ENCODE measurements around the gene TMEM179.

TMEM179 gene

GRCh38 chr14:104556256-104557021, 48.1 kb downstream of the TMEM179 start:
- no peak for ATAC-seq
- TF ChIP-seq OSR1 (CRISPR knock-in tag; IDR thresholded peaks at IDR 0.05), result no peak
- TF ChIP-seq CSRNP3 (CRISPR knock-in tag; IDR thresholded peaks at IDR 0.05), result no peak
- TF ChIP-seq POU6F1 (CRISPR knock-in tag; IDR thresholded peaks at IDR 0.05; ENCODE audit: borderline replicate concordance, low read depth), result no peak
- no peak for TF ChIP-seq CSDC2 (CRISPR knock-in tag; IDR thresholded peaks at IDR 0.05)
- TF ChIP-seq ZFP3 (CRISPR knock-in tag; IDR thresholded peaks at IDR 0.05), result no peak
- TF ChIP-seq RARB (CRISPR knock-in tag; IDR thresholded peaks at IDR 0.05), result no peak
- TF ChIP-seq TOX (CRISPR knock-in tag; IDR thresholded peaks at IDR 0.05; ENCODE audit: borderline replicate concordance), result no peak
- TF ChIP-seq GLIS3 (CRISPR knock-in tag; IDR thresholded peaks at IDR 0.05), result no peak
- no peak for TF ChIP-seq ZNF8 (CRISPR knock-in tag; IDR thresholded peaks at IDR 0.05)
- no peak for TF ChIP-seq ZC3H10 (CRISPR knock-in tag; IDR thresholded peaks at IDR 0.05)
- TF ChIP-seq ZFP30 (CRISPR knock-in tag; IDR thresholded peaks at IDR 0.05), result no peak

GRCh38 chr14:104555430-104556255, 48.9 kb downstream of the TMEM179 start:
- no peak for ATAC-seq
- TF ChIP-seq ZNF70 (CRISPR knock-in tag; IDR thresholded peaks at IDR 0.05), result no peak
- no peak for TF ChIP-seq BACH2 (CRISPR knock-in tag; IDR thresholded peaks at IDR 0.05; ENCODE audit: borderline replicate concordance)
- TF ChIP-seq ZFP3 (CRISPR knock-in tag; IDR thresholded peaks at IDR 0.05), result no peak
- TF ChIP-seq PATZ1 (CRISPR knock-in tag; IDR thresholded peaks at IDR 0.05; ENCODE audit: borderline replicate concordance), result no peak
- no peak for TF ChIP-seq CSDC2 (CRISPR knock-in tag; IDR thresholded peaks at IDR 0.05)
- TF ChIP-seq ARNTL (CRISPR knock-in tag; IDR thresholded peaks at IDR 0.05; ENCODE audit: borderline replicate concordance, low read depth), result no peak
- TF ChIP-seq ZFP30 (CRISPR knock-in tag; IDR thresholded peaks at IDR 0.05), result no peak
- no peak for TF ChIP-seq PPARA (CRISPR knock-in tag; IDR thresholded peaks at IDR 0.05; ENCODE audit: borderline replicate concordance)
- no peak for TF ChIP-seq ZNF8 (CRISPR knock-in tag; IDR thresholded peaks at IDR 0.05)
- no peak for TF ChIP-seq GLIS3 (CRISPR knock-in tag; IDR thresholded peaks at IDR 0.05)
- no peak for TF ChIP-seq TSHZ2 (CRISPR knock-in tag; IDR thresholded peaks at IDR 0.05)
- TF ChIP-seq SNAI2 (CRISPR knock-in tag; IDR thresholded peaks at IDR 0.05), result no peak
- TF ChIP-seq TCF4 (CRISPR knock-in tag; IDR thresholded peaks at IDR 0.05; ENCODE audit: borderline replicate concordance), result no peak
- no peak for TF ChIP-seq ISL1 (CRISPR knock-in tag; IDR thresholded peaks at IDR 0.05)

Data from SK-N-SH treated with all-trans-retinoic acid at 6 μM for 48 hours (cell line).